Caco-2 (cell line): Measurements from ENCODE around the gene MS4A15. TPM values are rescaled to one million over a fixed set of nuclear protein-coding genes. Genes with fewer than 3 reads are reported as not detected.

Source experiments
- BruUV-seq: library from RNA; stranded (reverse); fragments of 400-500 nt; replicated peaks from 2 replicates; lab custom pipeline; 2021; lab: Mats Ljungman, UMichigan
- CTCF ChIA-PET: fragments of 300-600 bp; sonication (Branson Sonifier 250); formaldehyde crosslinking; loops from one replicate; lab custom pipeline; 2022; ENCODE audit warnings: antibody characterized with exemption; lab: Charles Lee
- POLR2A ChIA-PET: fragments of 300-600 bp; sonication (Branson Sonifier 250); formaldehyde crosslinking; loops from one replicate; lab custom pipeline; 2022; ENCODE audit warnings: antibody characterized with exemption; lab: Charles Lee
- DNase-seq, 2 experiments: peaks; one replicate each; pipeline versions ENCODE4 v3.0.0 to v3.0.0-alpha.2; 2020 to 2022
- H3K27me3 ChIP-seq: replicated peaks from 2 replicates; pipeline ENCODE4 v1.6.0; 2011; ENCODE audit warnings: low read length; ENCODE audit not compliant: control insufficient read depth, insufficient read depth
- H3K36me3 ChIP-seq: 2 replicates; pipeline ENCODE4 v1.5.1; 2011; ENCODE audit warnings: low read length; ENCODE audit not compliant: control insufficient read depth, insufficient read depth
- H3K4me1 ChIP-seq: fragments of 250-450 bp; sonication (Bioruptor Pico); 2 replicates; pipeline ENCODE4 v1.5.1; 2020; ENCODE audit warnings: mild to moderate bottlenecking
- H3K4me3 ChIP-seq: 2 replicates; pipeline ENCODE4 v1.5.1; 2011; ENCODE audit warnings: low read depth, mild to moderate bottlenecking, control low read depth, low read length
- H3K9me3 ChIP-seq: fragments of 250-450 bp; sonication (Bioruptor Pico); 2 replicates; pipeline ENCODE4 v1.5.1; 2020; ENCODE audit warnings: mild to moderate bottlenecking, moderate library complexity
- H3K27ac Mint-ChIP-seq: one replicate; pipeline ENCODE4 v1.8.0; 2022; ENCODE audit warnings: mixed read lengths; ENCODE audit not compliant: unreplicated experiment
- H3K27me3 Mint-ChIP-seq: one replicate; pipeline ENCODE4 v1.8.0; 2022; ENCODE audit warnings: mixed read lengths; ENCODE audit not compliant: insufficient read depth, unreplicated experiment
- H3K36me3 Mint-ChIP-seq: one replicate; pipeline ENCODE4 v1.8.0; 2022; ENCODE audit warnings: mild to moderate bottlenecking, mixed read lengths; ENCODE audit not compliant: insufficient read depth, unreplicated experiment
- H3K4me1 Mint-ChIP-seq: one replicate; pipeline ENCODE4 v1.8.0; 2022; ENCODE audit warnings: low read depth, mixed read lengths; ENCODE audit not compliant: unreplicated experiment
- H3K4me3 Mint-ChIP-seq: one replicate; pipeline ENCODE4 v1.8.0; 2022; ENCODE audit warnings: mild to moderate bottlenecking, moderate library complexity, mixed read lengths; ENCODE audit not compliant: unreplicated experiment
- H3K9me3 Mint-ChIP-seq: one replicate; pipeline ENCODE4 v1.8.0; 2022; ENCODE audit warnings: mixed read lengths; ENCODE audit not compliant: unreplicated experiment
- intact Hi-C: fragments of 100-400 bp; cut with micrococcal nuclease; formaldehyde crosslinking; loops from one replicate; pipeline ENCODE4 v1.10.0; 2022; ENCODE audit not compliant: unreplicated experiment
- total RNA-seq: library from RNA; stranded (reverse); gene quantifications from 2 replicates; pipeline ENCODE4 v1.2.3, GENCODE V29; 2022
- TF ChIP-seq, protein P1 (sequence below), 2 experiments: fragments of 200-600 bp in 1 of 2; IDR thresholded peaks; 1 replicate in 1 of 2; 2 replicates in 1 of 2; pipeline versions ENCODE4 v1.5.1 to v1.8.0; 2011 to 2022; ENCODE audit warnings: antibody characterized with exemption in 1 of 2, control low read depth in 1 of 2, inconsistent platforms in 1 of 2, low read depth in 1 of 2, low read length in 1 of 2, mild to moderate bottlenecking in 1 of 2, moderate library complexity in 1 of 2; ENCODE audit not compliant: insufficient read depth in 1 of 2, severe bottlenecking in 1 of 2, unreplicated experiment in 1 of 2

MS4A15 gene
- total RNA-seq, 1 experiment from 2014 or later: not detected

DNA sequence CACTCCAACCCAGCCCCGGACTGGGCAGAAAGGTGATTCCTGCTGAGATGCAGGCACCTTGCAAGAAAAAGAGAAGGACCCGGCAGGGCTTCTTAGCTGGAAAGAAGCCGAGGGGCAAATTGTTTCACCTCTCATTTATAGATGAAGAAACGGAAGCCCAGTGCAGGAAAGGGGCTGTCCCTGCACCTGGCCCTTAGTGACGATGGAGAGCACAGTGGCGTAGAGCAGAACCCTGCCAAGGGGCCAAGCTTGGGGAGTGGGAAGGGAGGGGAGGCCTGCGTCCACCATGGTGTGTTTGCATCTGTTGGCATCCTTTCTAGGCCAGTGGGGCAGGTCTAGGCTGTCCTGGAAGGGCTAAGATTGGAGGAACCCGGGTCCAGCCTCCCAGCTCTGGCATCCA lies 7.8 kb upstream of the MS4A15 start:
- no TSS peak for BruUV-seq
- Mint-ChIP-seq H3K4me1 (peaks cover 19% of the 10 kb centered on the region), H3K27ac (no peak overlapping the region), H3K36me3 (no peaks in the 10 kb centered on the region), H3K27me3 (no peaks in the 10 kb centered on the region), H3K9me3 (peaks cover 16% of the 10 kb centered on the region), H3K4me3 (no peak overlapping the region)
- H3K9me3 ChIP-seq: no peaks in the 10 kb centered on the region
- POLR2A ChIA-PET: no interaction called here
- TF ChIP-seq, protein P1, sequence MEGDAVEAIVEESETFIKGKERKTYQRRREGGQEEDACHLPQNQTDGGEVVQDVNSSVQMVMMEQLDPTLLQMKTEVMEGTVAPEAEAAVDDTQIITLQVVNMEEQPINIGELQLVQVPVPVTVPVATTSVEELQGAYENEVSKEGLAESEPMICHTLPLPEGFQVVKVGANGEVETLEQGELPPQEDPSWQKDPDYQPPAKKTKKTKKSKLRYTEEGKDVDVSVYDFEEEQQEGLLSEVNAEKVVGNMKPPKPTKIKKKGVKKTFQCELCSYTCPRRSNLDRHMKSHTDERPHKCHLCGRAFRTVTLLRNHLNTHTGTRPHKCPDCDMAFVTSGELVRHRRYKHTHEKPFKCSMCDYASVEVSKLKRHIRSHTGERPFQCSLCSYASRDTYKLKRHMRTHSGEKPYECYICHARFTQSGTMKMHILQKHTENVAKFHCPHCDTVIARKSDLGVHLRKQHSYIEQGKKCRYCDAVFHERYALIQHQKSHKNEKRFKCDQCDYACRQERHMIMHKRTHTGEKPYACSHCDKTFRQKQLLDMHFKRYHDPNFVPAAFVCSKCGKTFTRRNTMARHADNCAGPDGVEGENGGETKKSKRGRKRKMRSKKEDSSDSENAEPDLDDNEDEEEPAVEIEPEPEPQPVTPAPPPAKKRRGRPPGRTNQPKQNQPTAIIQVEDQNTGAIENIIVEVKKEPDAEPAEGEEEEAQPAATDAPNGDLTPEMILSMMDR (IDR thresholded peaks at IDR 0.05; ENCODE audit: insufficient read depth in 1 of 2, low read depth in 1 of 2, low read length in 1 of 2, severe bottlenecking in 1 of 2, unreplicated experiment in 1 of 2): no peak
- no peaks in the 10 kb centered on the region for H3K27me3 ChIP-seq
- peaks cover 17% of the 10 kb centered on the region for H3K4me1 ChIP-seq
- intact Hi-C loops: no loop called here
- CTCF ChIA-PET: no interaction called here
- H3K4me3 ChIP-seq: no peak overlapping the region
- H3K36me3 ChIP-seq: no peaks in the 10 kb centered on the region
- no peak for DNase-seq

DNA sequence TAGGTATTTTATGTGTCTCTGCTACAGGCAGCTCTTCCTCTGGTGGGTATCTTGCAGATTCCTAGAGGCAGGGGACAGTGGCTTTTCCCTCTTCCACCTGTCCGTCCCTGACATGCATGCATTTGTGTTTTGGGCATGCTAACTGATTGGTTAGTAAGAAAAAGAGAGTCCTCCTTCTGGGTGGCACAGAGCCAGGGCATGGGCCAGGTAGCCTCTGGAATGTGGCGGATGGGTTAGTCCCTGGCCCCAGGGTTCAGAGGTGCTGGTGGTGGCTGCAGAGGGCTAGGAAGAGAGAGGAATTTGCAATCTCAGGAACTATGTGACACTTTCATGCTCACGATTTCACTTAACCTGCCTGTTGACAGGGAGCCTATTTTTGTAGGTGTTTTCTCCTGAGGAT lies 5.8 kb upstream of the MS4A15 start:
- intact Hi-C loops: no loop called here
- H3K4me3 ChIP-seq: no peak overlapping the region
- Mint-ChIP-seq H3K4me3 (no peak overlapping the region), H3K27me3 (no peaks in the 10 kb centered on the region), H3K9me3 (peaks cover 10% of the 10 kb centered on the region), H3K4me1 (peaks cover 7% of the 10 kb centered on the region), H3K36me3 (no peaks in the 10 kb centered on the region), H3K27ac (no peak overlapping the region)
- ChIA-PET POLR2A (no interaction called here), CTCF (no interaction called here)
- no peaks in the 10 kb centered on the region for H3K27me3 ChIP-seq
- H3K9me3 ChIP-seq: no peaks in the 10 kb centered on the region
- BruUV-seq: no TSS peak
- peaks cover 8% of the 10 kb centered on the region for H3K4me1 ChIP-seq
- no peaks in the 10 kb centered on the region for H3K36me3 ChIP-seq
- TF ChIP-seq, protein P1 (IDR thresholded peaks at IDR 0.05; ENCODE audit: insufficient read depth in 1 of 2, low read depth in 1 of 2, low read length in 1 of 2, severe bottlenecking in 1 of 2, unreplicated experiment in 1 of 2): no peak
- DNase-seq: no peak

DNA sequence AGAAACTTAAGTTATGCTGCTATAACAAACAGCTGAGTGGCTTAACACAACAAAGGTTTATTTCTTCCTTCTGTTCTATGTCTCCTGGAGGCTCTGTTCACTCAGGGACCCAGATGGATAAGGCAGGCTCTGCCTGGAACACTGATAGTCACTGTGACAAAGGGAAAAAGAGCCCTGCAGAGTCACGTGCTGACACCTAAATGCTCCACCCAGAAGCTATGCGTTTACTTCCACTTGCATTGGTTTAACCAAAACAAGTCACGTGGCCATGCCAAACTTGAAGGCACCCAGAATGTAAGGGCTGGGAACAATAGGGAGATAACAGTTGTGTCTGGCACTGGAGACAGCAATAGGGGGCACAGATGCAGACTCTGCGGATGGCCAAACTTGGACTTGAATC lies 3.4 kb upstream of the MS4A15 start:
- TF ChIP-seq, protein P1 (IDR thresholded peaks at IDR 0.05; ENCODE audit: insufficient read depth in 1 of 2, low read depth in 1 of 2, low read length in 1 of 2, severe bottlenecking in 1 of 2, unreplicated experiment in 1 of 2): no peak
- no peaks in the 10 kb centered on the region for H3K36me3 ChIP-seq
- ChIA-PET CTCF (interaction anchor here (1.0 kb wide), 1 partner anchor 9 kb away, joined by 5 read pairs; no protein-coding TSS in a partner anchor), POLR2A (no interaction called here)
- peaks cover 12% of the 10 kb centered on the region for H3K4me1 Mint-ChIP-seq
- peaks cover 17% of the 10 kb centered on the region for H3K4me1 ChIP-seq
- H3K4me3 Mint-ChIP-seq: no peak overlapping the region
- H3K36me3 Mint-ChIP-seq: no peaks in the 10 kb centered on the region
- intact Hi-C loops: no loop called here
- no peaks in the 10 kb centered on the region for H3K27me3 ChIP-seq
- no TSS peak for BruUV-seq
- no peaks in the 10 kb centered on the region for H3K27me3 Mint-ChIP-seq
- DNase-seq: no peak
- no peaks in the 10 kb centered on the region for H3K9me3 Mint-ChIP-seq
- H3K27ac Mint-ChIP-seq: no peak overlapping the region
- H3K4me3 ChIP-seq: no peak overlapping the region
- H3K9me3 ChIP-seq: no peaks in the 10 kb centered on the region
